Tibial nerve (tissue), 3 donors: ENCODE results near the gene RUSF1.

Experiments used
- POLR2A ChIP-seq, 2 donors: fragments of 450-650 bp; IDR thresholded peaks; one replicate each; pipeline ENCODE4 v1.6.1; 2017; ENCODE audit warnings: antibody characterized with exemption in 2 of 2, mild to moderate bottlenecking in 2 of 2, moderate library complexity in 2 of 2
- TF ChIP-seq, protein P1 (sequence below), 5 experiments: fragments of 200-600 bp in 3 of 5; fragments of 450-650 bp in 2 of 5; sonication (generic) in 3 of 5; IDR thresholded peaks; one replicate each; pipeline ENCODE4 v1.5.1; 2016 to 2019; ENCODE audit warnings: antibody characterized with exemption in 5 of 5, mild to moderate bottlenecking in 3 of 5, moderate library complexity in 2 of 5

GRCh38 chr16:31499928-31500327 is 8.3 kb downstream of the RUSF1 start:
- no peak for TF ChIP-seq POLR2A (IDR thresholded peaks at IDR 0.05)
- TF ChIP-seq, protein P1, sequence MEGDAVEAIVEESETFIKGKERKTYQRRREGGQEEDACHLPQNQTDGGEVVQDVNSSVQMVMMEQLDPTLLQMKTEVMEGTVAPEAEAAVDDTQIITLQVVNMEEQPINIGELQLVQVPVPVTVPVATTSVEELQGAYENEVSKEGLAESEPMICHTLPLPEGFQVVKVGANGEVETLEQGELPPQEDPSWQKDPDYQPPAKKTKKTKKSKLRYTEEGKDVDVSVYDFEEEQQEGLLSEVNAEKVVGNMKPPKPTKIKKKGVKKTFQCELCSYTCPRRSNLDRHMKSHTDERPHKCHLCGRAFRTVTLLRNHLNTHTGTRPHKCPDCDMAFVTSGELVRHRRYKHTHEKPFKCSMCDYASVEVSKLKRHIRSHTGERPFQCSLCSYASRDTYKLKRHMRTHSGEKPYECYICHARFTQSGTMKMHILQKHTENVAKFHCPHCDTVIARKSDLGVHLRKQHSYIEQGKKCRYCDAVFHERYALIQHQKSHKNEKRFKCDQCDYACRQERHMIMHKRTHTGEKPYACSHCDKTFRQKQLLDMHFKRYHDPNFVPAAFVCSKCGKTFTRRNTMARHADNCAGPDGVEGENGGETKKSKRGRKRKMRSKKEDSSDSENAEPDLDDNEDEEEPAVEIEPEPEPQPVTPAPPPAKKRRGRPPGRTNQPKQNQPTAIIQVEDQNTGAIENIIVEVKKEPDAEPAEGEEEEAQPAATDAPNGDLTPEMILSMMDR (IDR thresholded peaks at IDR 0.05), result no peak
